Stimulated activated effector memory CD8-positive, alpha-beta T cell treated with anti-CD3 and anti-CD28 coated beads, Interleukin-12 subunit alpha, Interleukin-12 subunit beta, amount 100 ng/mL, for 72 hours (primary cell): ENCODE data around the gene SYNJ1.
"Not testable (repeated sequence)": the region's sequence is repeated elsewhere in the genome, so short reads cannot be mapped to it uniquely, and the experiment has no call there.

Source experiments
- ATAC-seq: fragments of 150-1000 bp; cut with Tn5 transposase; 2 replicates; pipeline ENCODE4 v1.10.0; 2021
- DNase-seq, 2 donors: peaks; one replicate each; pipeline ENCODE4 v3.0.0; 2021 to 2022; ENCODE audit warnings: low spot score in 2 of 2
- H3K27ac Mint-ChIP-seq: one replicate; pipeline ENCODE4 v1.8.0; 2022; ENCODE audit warnings: mild to moderate bottlenecking, mixed read lengths
- H3K36me3 Mint-ChIP-seq: one replicate; pipeline ENCODE4 v1.8.0; 2022; ENCODE audit warnings: mild to moderate bottlenecking, mixed read lengths
- H3K4me1 Mint-ChIP-seq: one replicate; pipeline ENCODE4 v1.8.0; 2022; ENCODE audit warnings: mixed read lengths
- H3K4me3 Mint-ChIP-seq: one replicate; pipeline ENCODE4 v1.8.0; 2022; ENCODE audit warnings: mild to moderate bottlenecking, mixed read lengths
- H3K9me3 Mint-ChIP-seq: one replicate; pipeline ENCODE4 v1.8.0; 2022; ENCODE audit warnings: mixed read lengths

SYNJ1 gene

GRCh38 chr21:32713726-32714125 lies 14.1 kb downstream of the SYNJ1 start:
- Mint-ChIP-seq H3K36me3 (peaks cover 4% of the 10 kb centered on the region), H3K27ac (no peak overlapping the region), H3K4me1 (peaks cover 21% of the 10 kb centered on the region), H3K4me3 (no peak overlapping the region), H3K9me3 (no peaks in the 10 kb centered on the region)
- DNase-seq (no peak), ATAC-seq (no peak)

GRCh38 chr21:32712641-32713040 lies 15.2 kb downstream of the SYNJ1 start:
- Mint-ChIP-seq H3K27ac (no peak overlapping the region), H3K9me3 (no peaks in the 10 kb centered on the region), H3K36me3 (no peaks in the 10 kb centered on the region), H3K4me3 (no peak overlapping the region), H3K4me1 (peaks cover 24% of the 10 kb centered on the region)
- ATAC-seq (no peak), DNase-seq (no peak)

GRCh38 chr21:32712043-32712442 lies 15.8 kb downstream of the SYNJ1 start:
- peak; percentile 78 for ATAC-seq
- no peaks in the 10 kb centered on the region for H3K36me3 Mint-ChIP-seq
- DNase-seq: no peak
- no peaks in the 10 kb centered on the region for H3K9me3 Mint-ChIP-seq
- no peak overlapping the region for H3K4me3 Mint-ChIP-seq
- no peak overlapping the region for H3K27ac Mint-ChIP-seq
- peaks cover 26% of the 10 kb centered on the region for H3K4me1 Mint-ChIP-seq

- no peaks in the 10 kb centered on the region for H3K9me3 Mint-ChIP-seq
- DNase-seq: no peak
- no peak overlapping the region for H3K27ac Mint-ChIP-seq
- H3K4me1 Mint-ChIP-seq: peaks cover 24% of the 10 kb centered on the region
- H3K36me3 Mint-ChIP-seq: no peaks in the 10 kb centered on the region
- ATAC-seq: no peak
- H3K4me3 Mint-ChIP-seq: no peak overlapping the region
These were observed 16.8 kb downstream of the SYNJ1 start for GRCh38 chr21:32710987-32711386.

- no peak for DNase-seq
- no peaks in the 10 kb centered on the region for H3K36me3 Mint-ChIP-seq
- H3K27ac Mint-ChIP-seq: no peak overlapping the region
- ATAC-seq: no peak
- H3K4me1 Mint-ChIP-seq: peaks cover 27% of the 10 kb centered on the region
- H3K4me3 Mint-ChIP-seq: no peak overlapping the region
- no peaks in the 10 kb centered on the region for H3K9me3 Mint-ChIP-seq
These were observed 17.6 kb downstream of the SYNJ1 start for GRCh38 chr21:32710069-32710784.

GRCh38 chr21:32708069-32708468 lies 19.7 kb downstream of the SYNJ1 start:
- DNase-seq: no peak
- Mint-ChIP-seq H3K36me3 (no peaks in the 10 kb centered on the region), H3K9me3 (no peaks in the 10 kb centered on the region), H3K4me1 (peaks cover 26% of the 10 kb centered on the region), H3K27ac (no peak overlapping the region), H3K4me3 (no peak overlapping the region)
- ATAC-seq: no peak

GRCh38 chr21:32705901-32706300 lies 21.9 kb downstream of the SYNJ1 start:
- H3K9me3 Mint-ChIP-seq: no peaks in the 10 kb centered on the region
- no peak for DNase-seq
- no peaks in the 10 kb centered on the region for H3K36me3 Mint-ChIP-seq
- no peak overlapping the region for H3K4me3 Mint-ChIP-seq
- no peak overlapping the region for H3K27ac Mint-ChIP-seq
- no peak for ATAC-seq
- H3K4me1 Mint-ChIP-seq: peaks cover 32% of the 10 kb centered on the region

- Mint-ChIP-seq H3K4me1 (peaks cover 32% of the 10 kb centered on the region), H3K36me3 (peaks cover 6% of the 10 kb centered on the region), H3K27ac (no peak overlapping the region), H3K9me3 (no peaks in the 10 kb centered on the region), H3K4me3 (no peak overlapping the region)
- no peak for DNase-seq
- no peak for ATAC-seq
These were observed 22.7 kb downstream of the SYNJ1 start for GRCh38 chr21:32705139-32705538.

GRCh38 chr21:32702702-32703101 lies 25.1 kb downstream of the SYNJ1 start:
- DNase-seq (no peak), ATAC-seq (peak; percentile 51)
- Mint-ChIP-seq H3K4me1 (peaks cover 27% of the 10 kb centered on the region), H3K27ac (no peak overlapping the region), H3K4me3 (no peak overlapping the region), H3K9me3 (no peaks in the 10 kb centered on the region), H3K36me3 (peaks cover 16% of the 10 kb centered on the region)

GRCh38 chr21:32698971-32699693 lies 28.7 kb downstream of the SYNJ1 start:
- H3K4me3 Mint-ChIP-seq: no peak overlapping the region
- ATAC-seq (no peak), DNase-seq (no peak)
- no peak overlapping the region for H3K27ac Mint-ChIP-seq
- peaks cover 7% of the 10 kb centered on the region for H3K4me1 Mint-ChIP-seq
- peaks cover 26% of the 10 kb centered on the region for H3K36me3 Mint-ChIP-seq
- H3K9me3 Mint-ChIP-seq: no peaks in the 10 kb centered on the region

GRCh38 chr21:32698286-32698685 lies 29.5 kb downstream of the SYNJ1 start:
- Mint-ChIP-seq H3K4me1 (peaks cover 6% of the 10 kb centered on the region), H3K27ac (no peak overlapping the region), H3K4me3 (no peak overlapping the region), H3K36me3 (peaks cover 34% of the 10 kb centered on the region), H3K9me3 (no peaks in the 10 kb centered on the region)
- ATAC-seq: no peak
- no peak for DNase-seq

- H3K27ac Mint-ChIP-seq, H3K9me3 Mint-ChIP-seq, H3K4me1 Mint-ChIP-seq, ATAC-seq, H3K4me3 Mint-ChIP-seq, DNase-seq: not testable (repeated sequence)
- H3K36me3 Mint-ChIP-seq: peaks cover 41% of the 10 kb centered on the region
These were observed 32.3 kb downstream of the SYNJ1 start for GRCh38 chr21:32695482-32695881.

GRCh38 chr21:32693581-32693980 lies 34.2 kb downstream of the SYNJ1 start:
- H3K4me3 Mint-ChIP-seq: no peak overlapping the region
- no peak for DNase-seq
- no peak for ATAC-seq
- H3K9me3 Mint-ChIP-seq: no peaks in the 10 kb centered on the region
- no peaks in the 10 kb centered on the region for H3K4me1 Mint-ChIP-seq
- no peak overlapping the region for H3K27ac Mint-ChIP-seq
- peaks cover 36% of the 10 kb centered on the region for H3K36me3 Mint-ChIP-seq

GRCh38 chr21:32690085-32690484 lies 37.7 kb downstream of the SYNJ1 start:
- peaks cover 68% of the 10 kb centered on the region for H3K36me3 Mint-ChIP-seq
- ATAC-seq: no peak
- H3K4me3 Mint-ChIP-seq: no peak overlapping the region

GRCh38 chr21:32687643-32688345 lies 40.0 kb downstream of the SYNJ1 start:
- H3K4me3 Mint-ChIP-seq: no peak overlapping the region
- H3K9me3 Mint-ChIP-seq: no peaks in the 10 kb centered on the region
- H3K36me3 Mint-ChIP-seq: peaks cover 67% of the 10 kb centered on the region
- no peaks in the 10 kb centered on the region for H3K4me1 Mint-ChIP-seq
- no peak overlapping the region for H3K27ac Mint-ChIP-seq
- no peak for ATAC-seq
- no peak for DNase-seq

More at GRCh38 chr21:32690085-32690484, 37.7 kb downstream of the SYNJ1 start:
- DNase-seq: no peak
- H3K27ac Mint-ChIP-seq: no peak overlapping the region
- no peaks in the 10 kb centered on the region for H3K9me3 Mint-ChIP-seq
- no peaks in the 10 kb centered on the region for H3K4me1 Mint-ChIP-seq
